GM21423 (cell line): ENCODE data around the gene ARHGAP26.

Source experiments
- ATAC-seq: cut with Tn5 transposase; IDR thresholded peaks from one replicate; pipeline ENCODE4 v1.9.1; 2021; ENCODE audit warnings: mild to moderate bottlenecking, moderate library complexity; ENCODE audit not compliant: unreplicated experiment

ARHGAP26 gene

DNA sequence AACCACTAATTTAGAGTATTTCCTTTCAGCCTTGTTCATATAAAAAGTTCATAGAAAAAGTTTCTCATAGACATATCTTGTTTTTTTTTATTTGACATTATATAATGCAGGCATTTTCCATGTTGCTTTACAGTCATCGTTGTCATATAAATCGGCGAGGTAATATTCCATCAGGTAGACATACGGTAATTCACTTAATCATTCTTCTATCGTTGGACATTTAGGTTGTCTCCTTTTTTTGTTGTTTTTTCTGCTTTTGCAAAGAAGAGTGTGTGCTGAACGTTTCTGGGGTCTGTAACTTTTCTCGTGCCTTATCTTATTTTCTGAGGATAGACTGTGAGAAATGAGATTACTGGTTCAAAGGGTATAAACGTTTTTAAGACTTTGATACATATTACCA is 283.6 kb downstream of the ARHGAP26 start:
- no peak for ATAC-seq

- peak; percentile 47 for ATAC-seq
Observed at GRCh38 chr5:143054480-143054941, 284.3 kb downstream of the ARHGAP26 start.

GRCh38 chr5:143055596-143056338 is 285.6 kb downstream of the ARHGAP26 start:
- ATAC-seq: no peak

DNA sequence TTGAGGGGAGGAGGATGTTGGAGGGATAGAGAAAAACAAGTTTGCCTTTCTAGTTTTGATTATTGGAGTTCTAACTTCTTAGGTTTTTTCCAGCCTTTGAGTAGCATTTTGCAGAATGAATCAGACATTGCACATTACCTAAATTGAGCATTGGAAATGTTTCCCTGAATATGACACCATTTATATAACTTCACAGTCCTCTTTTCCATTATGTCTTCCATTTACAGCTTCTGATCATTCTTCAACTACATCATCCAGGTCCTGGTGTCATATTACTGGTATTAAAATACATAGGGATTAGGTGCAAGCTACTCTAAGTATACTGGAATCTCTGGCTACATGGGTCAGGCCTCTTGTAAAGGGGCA is 286.1 kb downstream of the ARHGAP26 start:
- no peak for ATAC-seq

DNA sequence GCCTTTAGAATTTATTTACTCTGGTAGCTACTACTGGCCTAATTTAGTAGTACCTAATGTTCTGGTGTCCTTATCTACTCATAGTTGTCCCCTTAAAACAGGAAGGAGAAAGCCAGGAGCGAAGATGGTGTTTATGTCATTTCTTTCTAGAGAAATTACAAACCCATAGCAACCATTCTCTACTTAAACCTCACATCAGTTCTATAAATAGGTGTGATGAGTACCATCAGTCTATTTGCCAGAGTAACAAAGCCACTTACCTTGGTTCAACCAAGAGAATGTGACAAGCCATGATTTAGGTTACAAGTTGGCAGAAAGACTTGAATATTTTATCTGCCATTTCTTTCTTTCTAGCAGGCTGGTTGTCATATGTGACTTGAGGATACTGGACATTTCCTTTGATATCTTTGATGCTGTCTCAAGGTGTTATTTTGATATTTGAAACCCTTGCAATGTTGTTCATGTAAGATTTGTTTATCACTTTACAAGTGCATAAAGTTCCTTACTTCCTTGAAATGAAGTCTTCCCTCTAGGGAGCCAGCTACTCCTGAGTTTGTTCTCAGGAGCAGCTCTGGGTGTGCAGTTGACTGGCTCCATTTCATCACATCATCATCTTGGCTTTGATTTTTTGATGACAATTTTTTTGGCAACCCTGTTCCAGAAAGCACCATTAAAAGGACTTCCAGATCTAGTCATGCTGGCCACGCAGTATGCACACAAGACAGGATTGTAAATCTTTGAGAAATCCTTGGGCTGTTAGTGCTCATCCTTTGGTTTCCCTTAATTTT is 286.8 kb downstream of the ARHGAP26 start:
- ATAC-seq: peak; percentile 31

DNA sequence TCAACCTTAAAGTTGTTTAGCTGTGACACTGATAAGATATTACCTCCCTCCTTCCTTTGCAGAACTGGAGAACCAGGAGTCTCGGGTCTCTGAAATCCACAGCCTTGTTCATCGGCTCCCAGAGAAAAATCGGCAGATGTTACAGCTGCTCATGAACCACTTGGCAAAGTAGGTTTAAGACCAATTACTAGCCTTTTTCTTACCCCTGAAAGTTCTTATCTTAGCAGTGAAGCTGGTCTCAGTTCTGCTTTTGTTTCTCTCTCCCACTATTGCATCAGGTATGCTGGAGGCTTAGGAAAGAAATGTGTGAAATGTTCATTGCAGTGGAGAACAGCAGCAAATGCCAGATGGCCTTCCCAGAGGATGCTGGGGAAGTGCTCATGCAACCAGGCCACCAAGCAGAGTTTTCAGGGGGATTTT is 287.4 kb downstream of the ARHGAP26 start:
- peak; percentile 51 for ATAC-seq

DNA sequence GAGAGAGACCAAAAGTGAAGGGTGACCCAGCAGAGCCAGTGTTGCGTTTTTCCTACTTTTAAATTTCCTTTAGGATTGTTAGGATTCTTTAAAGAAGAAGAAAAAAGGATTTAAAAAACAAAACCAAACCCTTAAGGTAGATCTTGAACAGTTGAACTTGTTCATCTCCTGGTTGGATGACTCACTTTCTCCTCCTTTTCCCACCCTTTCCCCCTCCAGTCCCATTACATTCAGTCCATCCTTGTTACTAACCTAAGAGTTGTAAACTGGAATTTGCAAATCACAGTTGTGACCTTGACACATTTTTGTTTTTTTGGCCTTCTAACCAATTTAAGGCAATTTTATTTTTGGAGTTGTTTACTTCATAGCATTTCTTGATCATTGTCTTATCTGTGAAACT is 289.2 kb downstream of the ARHGAP26 start:
- no peak for ATAC-seq

- ATAC-seq: no peak
Observed at GRCh38 chr5:143059976-143060765, 290.0 kb downstream of the ARHGAP26 start.

DNA sequence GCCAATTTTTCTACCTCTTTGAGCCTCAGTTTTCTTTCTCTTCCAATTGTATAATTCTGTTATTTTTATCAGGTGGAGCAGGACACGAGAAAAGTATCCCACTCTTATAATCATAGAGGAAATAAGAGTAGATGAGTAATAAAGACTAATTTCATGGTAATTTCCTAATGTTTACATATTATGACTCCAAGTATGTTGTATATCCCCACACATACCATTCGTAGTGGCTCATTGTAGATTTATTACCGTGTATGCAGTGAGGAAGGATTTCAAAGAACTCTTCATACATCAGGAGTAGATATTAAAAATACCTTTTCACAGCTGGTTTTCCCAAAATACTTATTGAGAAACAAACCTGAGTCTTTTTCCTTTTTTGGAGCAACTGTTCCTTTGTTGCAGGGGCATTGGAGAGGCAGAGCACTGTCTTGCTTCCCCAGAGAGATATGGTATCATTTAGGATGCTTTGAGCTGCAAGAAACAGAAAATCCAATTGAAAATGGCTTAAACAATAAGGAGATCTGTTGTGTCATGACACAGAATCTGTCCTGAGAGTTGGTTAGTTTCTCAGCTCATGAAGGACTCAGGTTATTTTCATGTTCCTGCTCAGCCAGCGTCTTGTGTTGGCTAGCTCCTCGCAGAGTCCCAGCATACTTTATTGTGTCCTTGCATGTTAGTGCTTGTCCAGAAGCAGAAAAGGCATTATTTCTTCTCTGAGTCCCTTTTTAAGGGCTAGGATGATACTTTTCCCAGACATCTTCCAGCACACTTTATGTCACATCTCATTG is 291.2 kb downstream of the ARHGAP26 start:
- ATAC-seq: no peak

DNA sequence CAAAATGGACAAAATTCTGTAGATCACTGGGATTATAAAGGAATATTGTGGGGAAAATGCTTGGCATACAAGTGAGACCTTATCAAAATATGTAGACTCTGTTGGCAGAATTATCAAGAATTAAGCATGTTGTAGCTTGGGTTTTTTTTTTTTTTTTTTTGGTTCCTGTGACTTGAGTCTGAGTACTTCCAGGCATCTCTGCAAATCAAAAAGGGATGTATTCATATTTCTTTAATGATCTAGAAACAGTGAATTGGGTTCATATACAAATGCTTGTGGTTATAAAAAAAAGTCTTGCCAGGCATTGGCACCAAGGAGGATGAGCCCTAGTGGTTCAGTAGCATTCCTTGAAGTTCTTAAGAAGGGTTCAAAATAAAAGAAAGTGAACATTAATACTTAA is 292.2 kb downstream of the ARHGAP26 start:
- ATAC-seq: no peak

GRCh38 chr5:143063175-143063970 is 293.2 kb downstream of the ARHGAP26 start:
- no peak for ATAC-seq

- ATAC-seq: no peak
Observed at GRCh38 chr5:143064218-143064641, 294.1 kb downstream of the ARHGAP26 start.

- no peak for ATAC-seq
Observed at GRCh38 chr5:143064676-143065075, 294.5 kb downstream of the ARHGAP26 start.

GRCh38 chr5:143065185-143065965 is 295.2 kb downstream of the ARHGAP26 start:
- no peak for ATAC-seq

GRCh38 chr5:143065996-143066522 is 295.9 kb downstream of the ARHGAP26 start:
- no peak for ATAC-seq

- ATAC-seq: peak; percentile 61
Observed at GRCh38 chr5:143066556-143067281, 296.5 kb downstream of the ARHGAP26 start.

DNA sequence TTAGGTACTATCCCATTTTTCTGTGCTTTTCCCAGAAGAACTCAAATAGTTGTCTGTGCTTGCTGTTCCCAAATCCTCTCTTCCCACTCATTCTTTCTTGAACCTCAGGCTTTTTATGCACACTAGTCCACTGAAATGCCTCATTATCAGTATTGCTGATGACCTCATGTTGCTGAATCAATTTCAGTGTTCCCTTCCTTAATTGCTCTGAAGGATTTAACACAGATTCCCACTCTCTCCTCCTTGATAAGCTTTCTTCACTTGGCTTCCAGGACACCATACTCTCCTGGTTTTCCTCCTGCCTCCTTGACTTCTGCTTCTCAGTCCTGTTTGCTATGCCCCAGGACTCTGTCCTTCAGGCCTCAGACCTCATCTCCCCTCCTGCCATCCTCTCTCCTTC is 298.5 kb downstream of the ARHGAP26 start:
- ATAC-seq: no peak

DNA sequence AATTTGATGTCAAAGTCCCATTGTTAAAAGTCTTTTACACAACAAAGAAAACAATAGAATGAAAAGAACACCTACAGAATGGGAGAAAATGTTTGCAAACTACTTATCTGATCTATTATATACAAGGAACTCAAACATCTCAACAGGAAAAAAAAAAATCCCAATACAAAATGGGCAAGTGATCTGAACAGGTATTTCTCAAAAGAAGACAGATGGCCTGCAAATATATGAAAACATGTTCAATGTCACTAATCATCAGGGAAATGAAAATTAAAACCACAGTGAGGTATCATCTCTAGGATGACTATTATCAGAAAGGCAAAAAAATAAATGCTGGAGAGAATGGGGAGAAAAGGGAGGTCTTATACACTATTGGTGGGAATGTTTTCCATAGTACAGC is 301.8 kb downstream of the ARHGAP26 start:
- ATAC-seq: no peak
